Skeletal muscle tissue (tissue), 4 donors: ENCODE measurements around the gene NFYC. TPM values are rescaled to one million over a fixed set of nuclear protein-coding genes. Genes with fewer than 3 reads are reported as not detected.

Experiments
- H3K27ac ChIP-seq: one replicate; pipeline ENCODE4 v1.7.0; 2013; ENCODE audit warnings: mild to moderate bottlenecking, low read depth, low read length, inconsistent platforms
- H3K27me3 ChIP-seq, 3 donors: one replicate each; pipeline ENCODE4 v1.7.0; 2013; ENCODE audit warnings: low read length in 3 of 3; ENCODE audit not compliant: control insufficient read depth in 3 of 3, insufficient read depth in 3 of 3
- H3K36me3 ChIP-seq, 3 donors: one replicate each; pipeline ENCODE4 v1.7.0; 2013; ENCODE audit warnings: low read length in 3 of 3; ENCODE audit not compliant: control insufficient read depth in 3 of 3, insufficient read depth in 3 of 3
- H3K4me1 ChIP-seq, 3 donors: one replicate each; pipeline ENCODE4 v1.7.0; 2013; ENCODE audit warnings: low read length in 3 of 3, mild to moderate bottlenecking in 3 of 3; ENCODE audit not compliant: control insufficient read depth in 3 of 3, insufficient read depth in 3 of 3
- H3K4me3 ChIP-seq, 3 donors: one replicate each; pipeline ENCODE4 v1.7.0; 2013; ENCODE audit warnings: low read length in 3 of 3
- H3K9ac ChIP-seq, 3 donors: one replicate each; pipeline ENCODE4 v1.7.0; 2013; ENCODE audit warnings: low read length in 3 of 3, mild to moderate bottlenecking in 3 of 3, moderate library complexity in 2 of 3, low read depth in 1 of 3
- H3K9me3 ChIP-seq, 3 donors: one replicate each; pipeline ENCODE4 v1.7.0; 2013; ENCODE audit warnings: low read length in 3 of 3; ENCODE audit not compliant: control insufficient read depth in 3 of 3
- total RNA-seq: library from RNA; depleted of rRNA; stranded (reverse); fragments of >200 nt; gene quantifications from one replicate; pipeline ENCODE4 v1.2.3, GENCODE V29; 2014
- donor health status: Osteomylitis.

NFYC gene
- total RNA-seq, 1 donor from 2014 or later: 28.2 TPM

DNA sequence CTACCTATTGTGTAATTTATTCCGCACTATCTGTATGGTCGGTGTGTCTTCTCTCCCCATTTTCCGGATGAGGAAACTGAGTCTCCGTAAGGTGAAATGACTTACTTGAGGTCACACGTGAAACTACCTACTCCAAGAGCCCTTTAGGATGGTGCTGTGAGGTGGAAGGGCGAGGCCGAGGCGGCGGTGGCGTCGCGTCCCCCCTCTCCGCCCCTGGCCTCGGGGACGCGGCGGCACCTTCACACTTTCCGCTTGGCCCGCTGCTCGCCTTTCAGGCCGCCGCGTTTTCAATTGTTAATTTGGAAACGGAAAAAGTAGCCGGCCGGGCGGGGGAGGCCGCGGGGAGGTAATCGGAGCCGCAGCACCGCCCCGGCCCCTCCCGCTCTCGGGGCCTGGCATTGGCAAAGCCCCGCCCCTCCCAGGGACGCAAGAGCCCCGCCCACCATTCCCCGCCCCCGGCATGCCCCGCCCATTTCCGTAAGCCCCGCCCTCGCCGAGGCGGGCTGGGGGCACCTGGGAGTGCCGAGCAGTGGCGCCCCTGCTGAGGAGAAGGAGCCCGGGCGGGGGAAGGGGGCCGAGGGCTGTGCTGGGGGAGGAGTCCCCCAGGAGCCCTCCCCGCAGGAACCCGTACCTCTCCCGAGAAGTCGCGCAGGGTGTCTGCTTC lies 110.7 kb downstream of the NFYC start:
- Histone ChIP-seq H3K4me3 (peak overlapping the region; percentile 57 to 66 (median 64)), H3K9me3 (no peaks in the 10 kb centered on the region), H3K9ac (peak overlapping the region; percentile 47 to 68 (median 65)), H3K4me1 (peaks cover 50 to 76% (median 53%) of the 10 kb centered on the region in 3 donors), H3K36me3 (no peaks in the 10 kb centered on the region), H3K27me3 (no peaks in the 10 kb centered on the region), H3K27ac (peak overlapping the region; percentile 81)

DNA sequence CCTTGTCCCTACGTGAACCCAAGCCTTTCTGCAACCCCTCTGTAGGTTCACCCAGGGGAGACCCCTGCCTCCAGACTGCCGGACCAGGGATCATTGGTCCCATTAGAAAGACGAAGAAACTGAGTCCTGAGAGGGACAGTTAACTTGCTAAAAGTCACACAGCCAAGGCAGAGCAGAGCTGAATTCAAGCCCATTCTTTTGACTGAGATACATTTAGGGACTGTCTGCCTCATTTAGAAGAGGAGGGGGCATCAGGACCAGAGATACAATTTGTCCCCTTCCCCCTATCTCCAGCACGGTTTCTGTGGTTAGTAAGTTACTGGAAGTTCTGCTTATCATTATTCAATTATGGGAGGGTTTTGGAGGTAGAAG lies 111.2 kb downstream of the NFYC start:
- H3K4me1 ChIP-seq: peaks cover 50 to 76% (median 52%) of the 10 kb centered on the region in 3 donors

DNA sequence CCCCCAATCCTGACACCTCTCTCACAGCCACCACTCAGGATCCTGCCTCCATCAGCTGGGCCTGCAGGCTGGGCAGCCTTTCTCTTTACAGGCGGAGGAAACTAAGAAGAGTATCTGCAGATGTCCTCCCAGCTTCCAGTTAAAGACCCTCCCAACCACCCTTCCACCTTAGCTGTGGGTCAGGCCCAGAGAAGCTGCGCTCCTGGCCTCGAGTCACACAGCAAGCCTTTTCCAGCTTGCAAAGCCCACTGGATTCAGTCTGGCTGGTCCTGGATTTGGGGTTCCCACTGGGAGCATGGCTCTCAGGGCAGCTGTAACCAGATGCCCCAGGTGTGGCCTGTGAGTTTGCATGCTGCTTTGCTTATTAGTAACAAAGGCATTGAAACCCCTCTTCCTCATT lies 111.9 kb downstream of the NFYC start:
- H3K4me3 ChIP-seq: no peak overlapping the region
- no peaks in the 10 kb centered on the region for H3K9me3 ChIP-seq
- no peak overlapping the region for H3K9ac ChIP-seq
- H3K36me3 ChIP-seq: no peaks in the 10 kb centered on the region
- no peaks in the 10 kb centered on the region for H3K27me3 ChIP-seq
- H3K27ac ChIP-seq: no peak overlapping the region
- H3K4me1 ChIP-seq: peaks cover 46 to 76% (median 50%) of the 10 kb centered on the region in 3 donors

More for the DNA sequence above, 111.2 kb downstream of the NFYC start:
- Histone ChIP-seq H3K27me3 (no peaks in the 10 kb centered on the region), H3K36me3 (no peaks in the 10 kb centered on the region), H3K9ac (peak overlapping the region in 2 of 3 donors; percentile 5 to 38), H3K4me3 (peak overlapping the region in 2 of 3 donors; percentile 9 to 41), H3K9me3 (no peaks in the 10 kb centered on the region), H3K27ac (peak overlapping the region; percentile 81)

- Histone ChIP-seq H3K27ac (no peak overlapping the region), H3K4me1 (peaks cover 41 to 76% (median 49%) of the 10 kb centered on the region in 3 donors), H3K9me3 (no peaks in the 10 kb centered on the region), H3K9ac (no peak overlapping the region), H3K4me3 (no peak overlapping the region), H3K27me3 (no peaks in the 10 kb centered on the region), H3K36me3 (no peaks in the 10 kb centered on the region)
Measured at GRCh38 chr1:40803902-40804301, 112.4 kb downstream of the NFYC start.

DNA sequence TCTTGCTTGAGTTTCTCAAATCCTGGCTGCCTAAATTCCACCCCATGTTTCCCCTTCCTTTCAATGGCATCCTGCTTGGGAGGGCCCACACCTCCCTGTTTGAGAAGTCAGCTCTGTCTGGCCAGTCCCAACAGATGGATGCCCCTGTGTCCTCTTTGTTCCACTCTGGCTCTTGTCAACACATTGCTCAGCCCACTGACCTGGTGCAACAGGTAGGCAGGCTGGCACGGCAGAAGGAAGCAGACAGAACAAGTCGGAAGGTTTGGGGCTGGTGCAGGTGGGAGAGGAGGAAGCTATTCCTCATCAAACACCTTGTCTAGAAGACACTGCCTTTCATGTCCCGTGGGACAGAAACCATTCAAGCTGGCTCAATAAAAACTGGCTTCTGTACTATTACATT lies 114.7 kb downstream of the NFYC start:
- Histone ChIP-seq H3K27ac (peak overlapping the region; percentile 38), H3K4me1 (peaks cover 26 to 58% (median 32%) of the 10 kb centered on the region in 3 donors), H3K9me3 (no peaks in the 10 kb centered on the region), H3K27me3 (no peaks in the 10 kb centered on the region), H3K36me3 (no peaks in the 10 kb centered on the region), H3K4me3 (no peak overlapping the region), H3K9ac (no peak overlapping the region)

DNA sequence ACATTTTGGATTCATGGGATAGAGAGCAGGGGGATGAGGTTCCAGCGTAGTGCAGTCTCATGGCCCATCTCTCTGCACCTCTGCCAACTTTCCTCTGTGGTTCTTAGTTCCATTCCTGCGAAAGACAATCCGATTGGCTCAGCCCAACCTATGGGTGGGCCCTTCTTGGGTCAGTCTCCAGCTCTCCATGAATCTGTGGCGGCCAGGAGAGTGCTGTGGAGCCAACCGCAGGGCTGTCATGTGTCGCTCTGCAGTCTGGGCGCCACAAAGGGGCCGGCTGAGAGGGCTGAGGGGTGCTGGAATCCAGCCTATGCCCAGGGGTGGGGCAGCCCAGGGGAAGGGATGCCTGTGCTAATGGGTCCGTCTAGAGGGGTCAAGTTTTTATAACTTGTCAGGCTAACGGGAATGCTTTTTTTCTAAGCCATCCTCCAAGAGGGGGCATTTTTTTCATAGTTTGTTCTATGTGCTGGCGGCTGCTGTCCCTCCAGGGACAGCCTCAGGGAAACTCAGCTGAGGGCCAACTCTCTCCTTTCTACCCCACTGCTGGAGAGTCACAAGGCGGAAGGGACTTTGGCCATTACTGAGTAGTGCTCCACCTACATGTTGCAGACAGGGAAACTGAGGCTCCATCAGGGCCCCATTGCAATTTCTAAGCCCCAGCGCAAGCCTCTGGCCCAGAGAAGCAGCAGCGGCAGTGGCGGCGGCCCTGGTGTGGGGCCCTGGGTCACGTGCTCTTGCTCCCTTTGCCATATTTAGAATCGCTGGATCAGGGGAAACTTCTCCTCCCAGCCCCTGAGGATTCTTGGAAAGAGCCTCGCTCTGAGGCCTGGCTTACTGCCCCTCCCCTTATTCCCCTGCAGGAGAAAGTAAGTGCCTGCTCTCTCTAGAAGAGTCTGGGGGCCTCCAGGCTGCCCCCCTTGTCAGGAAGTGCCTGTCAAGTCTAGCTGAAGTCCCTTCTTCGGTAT lies 115.5 kb downstream of the NFYC start:
- peak overlapping the region; percentile 38 for H3K27ac ChIP-seq
- H3K27me3 ChIP-seq: no peaks in the 10 kb centered on the region
- no peaks in the 10 kb centered on the region for H3K36me3 ChIP-seq
- peak overlapping the region; percentile 45 to 61 (median 54) for H3K9ac ChIP-seq
- peak overlapping the region; percentile 58 to 60 (median 58) for H3K4me3 ChIP-seq
- H3K9me3 ChIP-seq: no peaks in the 10 kb centered on the region
- H3K4me1 ChIP-seq: peaks cover 19 to 50% (median 24%) of the 10 kb centered on the region in 3 donors

- Histone ChIP-seq H3K4me3 (no peak overlapping the region), H3K27me3 (no peaks in the 10 kb centered on the region), H3K9ac (no peak overlapping the region), H3K36me3 (no peaks in the 10 kb centered on the region), H3K4me1 (peaks cover 18 to 44% (median 23%) of the 10 kb centered on the region in 3 donors), H3K27ac (no peak overlapping the region), H3K9me3 (no peaks in the 10 kb centered on the region)
Measured at GRCh38 chr1:40808002-40808401, 116.5 kb downstream of the NFYC start.

- no peak overlapping the region for H3K9ac ChIP-seq
- H3K36me3 ChIP-seq: no peaks in the 10 kb centered on the region
- H3K27me3 ChIP-seq: no peaks in the 10 kb centered on the region
- no peaks in the 10 kb centered on the region for H3K9me3 ChIP-seq
- peaks cover 16 to 41% (median 23%) of the 10 kb centered on the region in 3 donors for H3K4me1 ChIP-seq
- H3K4me3 ChIP-seq: no peak overlapping the region
- H3K27ac ChIP-seq: no peak overlapping the region
Measured at GRCh38 chr1:40808444-40808843, 116.9 kb downstream of the NFYC start.

GRCh38 chr1:40808909-40809308 lies 117.4 kb downstream of the NFYC start:
- Histone ChIP-seq H3K4me3 (no peak overlapping the region), H3K27ac (no peak overlapping the region), H3K36me3 (no peaks in the 10 kb centered on the region), H3K4me1 (peaks cover 15 to 37% (median 23%) of the 10 kb centered on the region in 3 donors), H3K27me3 (no peaks in the 10 kb centered on the region), H3K9ac (no peak overlapping the region), H3K9me3 (no peaks in the 10 kb centered on the region)

DNA sequence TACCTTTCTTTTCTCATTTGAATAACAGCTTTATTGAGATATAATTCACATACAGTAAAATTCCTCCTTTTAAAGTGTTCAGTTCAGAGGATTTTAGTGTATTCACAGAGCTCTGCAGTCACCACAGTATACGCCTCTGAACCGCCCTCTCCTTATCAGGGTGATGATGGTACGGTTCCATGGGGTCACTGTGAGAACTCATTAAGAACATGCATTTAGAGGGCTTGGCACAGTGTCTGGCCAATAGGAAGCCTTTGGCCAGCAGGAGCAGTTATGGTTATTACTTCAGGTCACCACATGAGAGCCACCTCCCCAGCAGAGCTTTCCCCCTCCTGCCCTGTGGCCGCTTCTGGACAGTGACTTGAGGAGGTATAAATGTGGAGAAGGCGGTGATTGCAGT lies 119.4 kb downstream of the NFYC start:
- H3K36me3 ChIP-seq: no peaks in the 10 kb centered on the region
- H3K9ac ChIP-seq: no peak overlapping the region
- peaks cover 15 to 32% (median 23%) of the 10 kb centered on the region in 3 donors for H3K4me1 ChIP-seq
- no peaks in the 10 kb centered on the region for H3K9me3 ChIP-seq
- H3K4me3 ChIP-seq: no peak overlapping the region
- H3K27me3 ChIP-seq: no peaks in the 10 kb centered on the region
- no peak overlapping the region for H3K27ac ChIP-seq
